ENCODE measurements around the gene NAE1. TPM values are rescaled to one million over a fixed set of nuclear protein-coding genes. Genes with fewer than 3 reads are reported as not detected.

Gene NAE1
- total RNA-seq, 1 donor from 2014 or later = 53.7 TPM

DNA sequence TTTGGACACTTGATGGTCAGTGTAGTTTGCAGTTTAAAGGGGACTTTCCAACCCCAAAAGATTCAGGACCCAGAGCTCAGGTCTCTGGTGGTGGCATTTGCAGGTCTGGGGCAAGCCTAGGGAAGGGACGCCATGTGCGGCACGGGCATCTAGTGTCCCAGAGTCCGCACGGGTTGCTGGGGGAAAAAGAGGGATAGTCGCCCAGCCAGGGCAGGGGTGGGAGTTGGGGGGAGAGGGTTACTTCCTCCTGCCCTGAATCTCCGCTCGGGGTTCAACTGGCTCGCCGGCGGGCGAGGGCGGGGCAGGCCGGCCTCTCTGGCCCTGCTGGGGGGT, 13.2 kb upstream of the NAE1 start:
- intact Hi-C loops (cut with micrococcal nuclease) = no loop called here
- DNase-seq (no peak), ATAC-seq (ENCODE audit: low read depth) (no peak)
- TF ChIP-seq, protein P1, sequence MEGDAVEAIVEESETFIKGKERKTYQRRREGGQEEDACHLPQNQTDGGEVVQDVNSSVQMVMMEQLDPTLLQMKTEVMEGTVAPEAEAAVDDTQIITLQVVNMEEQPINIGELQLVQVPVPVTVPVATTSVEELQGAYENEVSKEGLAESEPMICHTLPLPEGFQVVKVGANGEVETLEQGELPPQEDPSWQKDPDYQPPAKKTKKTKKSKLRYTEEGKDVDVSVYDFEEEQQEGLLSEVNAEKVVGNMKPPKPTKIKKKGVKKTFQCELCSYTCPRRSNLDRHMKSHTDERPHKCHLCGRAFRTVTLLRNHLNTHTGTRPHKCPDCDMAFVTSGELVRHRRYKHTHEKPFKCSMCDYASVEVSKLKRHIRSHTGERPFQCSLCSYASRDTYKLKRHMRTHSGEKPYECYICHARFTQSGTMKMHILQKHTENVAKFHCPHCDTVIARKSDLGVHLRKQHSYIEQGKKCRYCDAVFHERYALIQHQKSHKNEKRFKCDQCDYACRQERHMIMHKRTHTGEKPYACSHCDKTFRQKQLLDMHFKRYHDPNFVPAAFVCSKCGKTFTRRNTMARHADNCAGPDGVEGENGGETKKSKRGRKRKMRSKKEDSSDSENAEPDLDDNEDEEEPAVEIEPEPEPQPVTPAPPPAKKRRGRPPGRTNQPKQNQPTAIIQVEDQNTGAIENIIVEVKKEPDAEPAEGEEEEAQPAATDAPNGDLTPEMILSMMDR (IDR thresholded peaks at IDR 0.05) = no peak
- Mint-ChIP-seq H3K36me3 (ENCODE audit: low read depth) (no peaks in the 10 kb centered on the region), H3K4me3 (peak overlapping the region; percentile 73), H3K27me3 (peaks cover 40% of the 10 kb centered on the region), H3K4me1 (peaks cover 13% of the 10 kb centered on the region), H3K9me3 (no peaks in the 10 kb centered on the region), H3K27ac (no peak overlapping the region)
- CTCF ChIA-PET = interaction anchor here (1.5 kb wide), 1 partner anchor 10 kb away, joined by 3 read pairs; no protein-coding TSS in a partner anchor
- POLR2A ChIA-PET = interaction anchor here (1.6 kb wide), 1 partner anchor 13 kb away, joined by 3 read pairs; the partner anchor contains the start of gene NAE1

DNA sequence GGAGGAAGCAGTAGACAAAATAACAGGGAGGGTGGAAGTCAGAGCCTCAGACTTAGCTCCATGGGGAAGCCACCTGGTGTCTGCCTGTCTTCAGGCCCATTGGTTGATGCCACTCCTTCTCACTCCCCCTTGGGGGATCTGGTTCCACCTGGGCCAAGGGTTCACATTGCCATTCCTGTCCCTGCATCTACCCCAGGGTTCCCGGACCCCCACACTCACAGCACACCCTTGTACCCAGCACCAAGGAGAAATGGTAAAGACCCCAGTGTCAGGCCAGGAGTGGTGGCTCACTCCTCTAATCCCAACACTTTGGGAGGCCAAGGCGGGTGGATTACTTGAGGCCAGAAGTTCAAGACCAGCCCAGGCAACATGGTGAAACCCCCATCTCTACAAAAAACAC, 12.4 kb upstream of the NAE1 start:
- intact Hi-C loops (cut with micrococcal nuclease) = no loop called here
- Mint-ChIP-seq H3K27ac (no peak overlapping the region), H3K4me3 (no peak overlapping the region), H3K4me1 (peaks cover 13% of the 10 kb centered on the region), H3K9me3 (no peaks in the 10 kb centered on the region), H3K36me3 (ENCODE audit: low read depth) (no peaks in the 10 kb centered on the region), H3K27me3 (peaks cover 40% of the 10 kb centered on the region)
- ChIA-PET CTCF (interaction anchor here (1.5 kb wide), 1 partner anchor 9 kb away, joined by 3 read pairs; no protein-coding TSS in a partner anchor), POLR2A (no interaction called here)
- no peak for DNase-seq
- ATAC-seq (ENCODE audit: low read depth) = no peak
- TF ChIP-seq, protein P1 (IDR thresholded peaks at IDR 0.05) = no peak

DNA sequence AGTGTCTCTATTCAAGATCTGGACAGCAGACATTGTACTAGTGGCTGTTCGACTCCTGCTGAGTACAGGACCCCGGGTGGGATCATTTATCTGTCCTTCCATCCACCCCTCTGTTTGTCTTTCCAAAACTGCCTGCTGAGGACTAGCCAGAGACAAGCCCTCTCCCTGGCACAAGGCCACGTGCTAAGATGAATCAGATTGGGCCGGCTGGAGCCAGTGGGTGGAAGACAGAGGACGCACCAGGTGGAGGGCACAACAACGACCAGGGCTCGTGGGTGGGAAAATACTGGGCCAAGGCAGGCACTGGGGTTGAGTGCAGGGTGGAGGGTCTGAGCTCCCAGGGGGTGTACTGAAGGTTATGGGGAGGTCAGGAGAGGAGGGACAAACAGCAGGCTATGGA, 12.0 kb upstream of the NAE1 start:
- Mint-ChIP-seq H3K27me3 (peaks cover 39% of the 10 kb centered on the region), H3K4me3 (no peak overlapping the region), H3K9me3 (no peaks in the 10 kb centered on the region), H3K4me1 (peaks cover 13% of the 10 kb centered on the region), H3K27ac (no peak overlapping the region), H3K36me3 (ENCODE audit: low read depth) (no peaks in the 10 kb centered on the region)
- CTCF ChIA-PET = interaction anchor here (1.5 kb wide), 1 partner anchor 8 kb away, joined by 3 read pairs; no protein-coding TSS in a partner anchor
- intact Hi-C loops (cut with micrococcal nuclease) = no loop called here
- TF ChIP-seq, protein P1 (IDR thresholded peaks at IDR 0.05) = no peak
- ATAC-seq (ENCODE audit: low read depth) (no peak), DNase-seq (no peak)
- POLR2A ChIA-PET = no interaction called here

DNA sequence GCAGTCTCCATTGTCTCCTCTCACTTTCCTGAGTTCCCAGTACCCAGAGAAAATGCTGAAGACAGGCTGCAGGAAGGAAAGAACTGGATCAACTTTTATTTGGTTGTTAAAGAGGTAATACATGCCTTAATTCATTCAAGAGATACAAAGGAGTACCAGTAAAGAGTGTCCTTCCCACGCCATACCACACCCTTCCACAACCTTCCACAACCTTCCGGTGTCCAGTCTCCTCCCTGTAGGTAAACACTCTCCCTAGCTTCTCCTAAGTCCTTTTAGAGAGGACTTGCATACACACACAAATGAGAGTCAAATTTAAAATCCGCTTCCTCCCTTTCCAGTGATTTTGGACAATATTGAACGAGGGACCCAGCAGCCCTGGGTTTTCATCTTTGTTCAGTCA, 10.6 kb upstream of the NAE1 start:
- TF ChIP-seq, protein P1 (IDR thresholded peaks at IDR 0.05) = no peak
- Mint-ChIP-seq H3K27ac (no peak overlapping the region), H3K4me1 (peaks cover 13% of the 10 kb centered on the region), H3K9me3 (no peaks in the 10 kb centered on the region), H3K27me3 (peaks cover 39% of the 10 kb centered on the region), H3K36me3 (ENCODE audit: low read depth) (no peaks in the 10 kb centered on the region), H3K4me3 (no peak overlapping the region)
- POLR2A ChIA-PET = no interaction called here
- CTCF ChIA-PET = interaction anchor here (1.0 kb wide), 1 partner anchor 11 kb away, joined by 3 read pairs; the partner anchor contains the start of gene NAE1
- intact Hi-C loops (cut with micrococcal nuclease) = no loop called here
- ATAC-seq (ENCODE audit: low read depth) = no peak
- no peak for DNase-seq

DNA sequence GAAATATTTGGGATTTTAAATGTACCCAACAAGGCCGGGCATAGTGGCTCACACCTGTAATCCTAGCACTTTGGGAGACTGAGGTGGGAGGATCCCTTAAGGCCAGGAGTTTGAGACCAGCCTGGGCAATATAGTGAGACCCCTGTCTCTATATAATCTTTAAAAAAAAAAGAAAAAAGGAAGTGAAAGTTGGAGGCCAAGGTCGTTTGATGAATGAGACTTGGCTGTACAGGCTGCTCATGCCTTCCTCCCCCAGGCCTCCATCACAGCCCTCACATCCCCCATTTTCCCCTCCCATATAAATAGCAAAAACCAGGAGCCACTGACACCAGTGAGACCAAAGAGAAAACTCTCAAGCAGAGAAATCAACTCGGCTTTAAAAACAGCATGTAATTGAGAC, 10.1 kb upstream of the NAE1 start:
- Mint-ChIP-seq H3K27ac (no peak overlapping the region), H3K9me3 (no peaks in the 10 kb centered on the region), H3K27me3 (peaks cover 34% of the 10 kb centered on the region), H3K4me1 (peaks cover 10% of the 10 kb centered on the region), H3K36me3 (ENCODE audit: low read depth) (no peaks in the 10 kb centered on the region), H3K4me3 (no peak overlapping the region)
- POLR2A ChIA-PET = no interaction called here
- CTCF ChIA-PET = no interaction called here
- ATAC-seq (ENCODE audit: low read depth) (no peak), DNase-seq (no peak)
- TF ChIP-seq, protein P1 (IDR thresholded peaks at IDR 0.05) = no peak
- intact Hi-C loops (cut with micrococcal nuclease) = no loop called here

Data from activated B cell treated with CpG ODN at 0.5 μM for 24 hours (primary cell).